Amniotic epithelial cell (primary cell): ENCODE data around the gene MCHR2.
"Not testable (repeated sequence)": the region's sequence is repeated elsewhere in the genome, so short reads cannot be mapped to it uniquely, and the experiment has no call there.

ENCODE experiments used
- DNase-seq: peaks from one replicate; pipeline ENCODE4 v3.0.0-alpha.2; 2010; ENCODE audit warnings: low read depth

Gene MCHR2

GRCh38 chr6:99993533-99994251, at the start of gene MCHR2:
Gene MCHR2 (minus strand): TSS chr6:99994223. CDS start chr6:99956147, 38,076 bp downstream.
- DNase-seq, result no peak

GRCh38 chr6:100038546-100038945, 44.5 kb upstream of the MCHR2 start:
- not testable (repeated sequence) for DNase-seq

GRCh38 chr6:100035873-100036653, 42.0 kb upstream of the MCHR2 start:
- no peak for DNase-seq

- no peak for DNase-seq
Observed at GRCh38 chr6:100023798-100024197, 29.8 kb upstream of the MCHR2 start.

GRCh38 chr6:100022847-100023246, 28.8 kb upstream of the MCHR2 start:
- no peak for DNase-seq

- DNase-seq, result no peak
Observed at GRCh38 chr6:100008857-100009256, 14.8 kb upstream of the MCHR2 start.

- DNase-seq, result peak; percentile 55
Observed at GRCh38 chr6:100001915-100002388, 7.9 kb upstream of the MCHR2 start.

- DNase-seq, result no peak
Observed at GRCh38 chr6:99997141-99997540, 3.1 kb upstream of the MCHR2 start.

- DNase-seq, result no peak
Observed at GRCh38 chr6:99995916-99996315, 1.9 kb upstream of the MCHR2 start.

GRCh38 chr6:99993146-99993532, 884 bp downstream of the MCHR2 start:
- DNase-seq, result no peak

- no peak for DNase-seq
Observed at GRCh38 chr6:99991955-99992354, 2.1 kb downstream of the MCHR2 start.

- no peak for DNase-seq
Observed at GRCh38 chr6:99980741-99981140, 13.3 kb downstream of the MCHR2 start.

GRCh38 chr6:99979953-99980352, 14.1 kb downstream of the MCHR2 start:
- DNase-seq, result no peak

GRCh38 chr6:99967052-99967451, 27.0 kb downstream of the MCHR2 start:
- no peak for DNase-seq

- no peak for DNase-seq
Observed at GRCh38 chr6:99960027-99960426, 34.0 kb downstream of the MCHR2 start.

GRCh38 chr6:99951016-99951805, 42.8 kb downstream of the MCHR2 start:
- no peak for DNase-seq

- DNase-seq, result no peak
Observed at GRCh38 chr6:99946005-99946404, 48.0 kb downstream of the MCHR2 start.

GRCh38 chr6:99943846-99944245, 50.2 kb downstream of the MCHR2 start:
- DNase-seq, result no peak

- no peak for DNase-seq
Observed at GRCh38 chr6:99940582-99940981, 53.4 kb downstream of the MCHR2 start.

GRCh38 chr6:99933129-99933528, 60.9 kb downstream of the MCHR2 start:
- peak; percentile 73 for DNase-seq

GRCh38 chr6:99912657-99913056, 81.4 kb downstream of the MCHR2 start:
- no peak for DNase-seq
